H1 (cell line): ENCODE measurements around the gene A3GALT2. TPM values are rescaled to one million over a fixed set of nuclear protein-coding genes. Genes with fewer than 3 reads are reported as not detected.

ENCODE experiments used
- CTCF ChIA-PET: fragments of 300-600 bp; sonication (Branson Sonifier 250); formaldehyde crosslinking; loops from one replicate; lab custom pipeline; 2021; ENCODE audit not compliant: partially characterized antibody; lab: Charles Lee
- POLR2A ChIA-PET: fragments of 300-600 bp; sonication (Branson Sonifier 250); formaldehyde crosslinking; loops from one replicate; lab custom pipeline; 2021; ENCODE audit warnings: inconsistent platforms; ENCODE audit not compliant: partially characterized antibody; lab: Charles Lee
- DNase-seq, 2 experiments: peaks; one replicate each; pipeline versions ENCODE4 v3.0.0 to v3.0.0-alpha.2; 2010 to 2022; ENCODE audit warnings: low spot score in 2 of 2, low read depth in 1 of 2, mixed read lengths in 1 of 2
- FAIRE-seq: peaks from 2 replicates; lab custom pipeline; 2011; peaks lifted over from hg19 to GRCh38; lab: Jason Lieb, UNC
- H2AFZ ChIP-seq: 2 replicates; pipeline ENCODE4 v1.8.1; 2012; ENCODE audit warnings: low read length, inconsistent platforms
- H2AK5ac ChIP-seq: 2 replicates; pipeline ENCODE4 v1.6.1; 2013; ENCODE audit warnings: low read depth, low read length
- H2BK120ac ChIP-seq: replicated peaks from 2 replicates; pipeline ENCODE3; 2013; ENCODE audit warnings: low read depth, low read length, inconsistent platforms
- H2BK12ac ChIP-seq: 2 replicates; pipeline ENCODE4 v1.6.1; 2013; ENCODE audit warnings: low read depth, low read length
- H2BK15ac ChIP-seq: 2 replicates; pipeline ENCODE4 v1.6.1; 2013; ENCODE audit warnings: low read length
- H2BK20ac ChIP-seq: 2 replicates; pipeline ENCODE4 v1.6.1; 2013; ENCODE audit warnings: low read length
- H2BK5ac ChIP-seq: 2 replicates; pipeline ENCODE4 v1.6.1; 2013; ENCODE audit warnings: low read depth, low read length
- H3K14ac ChIP-seq: 2 replicates; pipeline ENCODE4 v1.6.1; 2013; ENCODE audit warnings: inconsistent platforms; ENCODE audit not compliant: insufficient read length
- H3K18ac ChIP-seq: 2 replicates; pipeline ENCODE4 v1.6.1; 2013; ENCODE audit warnings: low read length; ENCODE audit errors: extremely low read depth
- H3K23ac ChIP-seq: 2 replicates; pipeline ENCODE4 v1.6.1; 2013; ENCODE audit warnings: inconsistent platforms; ENCODE audit not compliant: insufficient read length
- H3K23me2 ChIP-seq: 2 replicates; pipeline ENCODE4 v1.6.1; 2013; ENCODE audit warnings: low read depth, low read length
- H3K27ac ChIP-seq: 2 replicates; pipeline ENCODE4 v1.6.1; 2011; ENCODE audit warnings: low read depth, low read length, inconsistent platforms
- H3K27me3 ChIP-seq, 4 experiments: replicated peaks in 1 of 4; 1 replicate in 1 of 4; 2 replicates in 3 of 4; pipeline versions ENCODE4 v1.6.1 to v1.8.1; 2011 to 2013; ENCODE audit warnings: low read length in 3 of 4, mild to moderate bottlenecking in 3 of 4, inconsistent platforms in 2 of 4, mixed read lengths in 2 of 4, moderate library complexity in 1 of 4; ENCODE audit not compliant: control insufficient read depth in 3 of 4, insufficient read depth in 3 of 4; ENCODE audit errors: extremely low read depth in 1 of 4
- H3K36me3 ChIP-seq, 4 experiments: 2 replicates each; pipeline versions ENCODE4 v1.6.1 to v1.8.1; 2011 to 2013; ENCODE audit warnings: mild to moderate bottlenecking in 4 of 4, low read length in 3 of 4, moderate library complexity in 2 of 4, control low read depth in 1 of 4, inconsistent platforms in 1 of 4; ENCODE audit not compliant: insufficient read depth in 4 of 4, control insufficient read depth in 2 of 4
- H3K4ac ChIP-seq: replicated peaks from 2 replicates; pipeline ENCODE3; 2013; ENCODE audit warnings: low read length, low read depth, mixed read lengths, inconsistent platforms; ENCODE audit not compliant: insufficient read length
- H3K4me1 ChIP-seq, 4 experiments: replicated peaks in 1 of 4; 1 replicate in 1 of 4; 2 replicates in 3 of 4; pipeline versions ENCODE4 v1.6.1 to v1.8.1; 2011 to 2013; ENCODE audit warnings: low read length in 3 of 4, inconsistent platforms in 2 of 4, mixed read lengths in 1 of 4; ENCODE audit not compliant: insufficient read depth in 4 of 4, control insufficient read depth in 3 of 4
- H3K4me2 ChIP-seq, 2 experiments: 2 replicates each; pipeline versions ENCODE4 v1.6.1 to v1.8.1; 2011 to 2013; ENCODE audit warnings: low read depth in 2 of 2, low read length in 2 of 2, control low read depth in 1 of 2, inconsistent platforms in 1 of 2, mild to moderate bottlenecking in 1 of 2; ENCODE audit not compliant: insufficient read depth in 1 of 2
- H3K4me3 ChIP-seq, 4 experiments: fragments of 200-600, 300-600 bp in 1 of 4; sonication (generic), shearing (Covaris generic), sonication (Bioruptor Twin) in 1 of 4; 2 replicates each; pipeline versions ENCODE4 v1.5.1 to v1.8.1; 2011 to 2016; ENCODE audit warnings: low read length in 4 of 4, low read depth in 3 of 4, control low read depth in 2 of 4, inconsistent platforms in 2 of 4, mild to moderate bottlenecking in 2 of 4, mixed read lengths in 1 of 4, moderate library complexity in 1 of 4; ENCODE audit not compliant: insufficient read depth in 2 of 4; ENCODE audit errors: extremely low read depth in 1 of 4
- H3K56ac ChIP-seq: replicated peaks from 2 replicates; pipeline ENCODE3; 2013; ENCODE audit warnings: low read depth, mild to moderate bottlenecking, mixed read lengths, low read length, inconsistent platforms; ENCODE audit not compliant: insufficient read length
- H3K79me1 ChIP-seq: 2 replicates; pipeline ENCODE4 v1.6.1; 2013; ENCODE audit warnings: low read depth, low read length, control low read depth
- H3K79me2 ChIP-seq, 2 experiments: 2 replicates each; pipeline versions ENCODE4 v1.6.1 to v1.8.1; 2012 to 2013; ENCODE audit warnings: low read length in 2 of 2, mild to moderate bottlenecking in 2 of 2, inconsistent platforms in 1 of 2; ENCODE audit not compliant: insufficient read depth in 2 of 2, control insufficient read depth in 1 of 2
- H3K9ac ChIP-seq, 4 experiments: replicated peaks in 1 of 4; 1 replicate in 1 of 4; 2 replicates in 3 of 4; pipeline versions ENCODE4 v1.6.1 to v1.8.1; 2011 to 2013; ENCODE audit warnings: low read depth in 3 of 4, low read length in 3 of 4, control low read depth in 2 of 4, mild to moderate bottlenecking in 2 of 4, moderate library complexity in 2 of 4, inconsistent platforms in 1 of 4; ENCODE audit errors: extremely low read depth in 1 of 4
- H3K9me3 ChIP-seq, 2 experiments: 2 replicates each; pipeline versions ENCODE4 v1.6.1 to v1.8.1; 2012 to 2013; ENCODE audit warnings: mild to moderate bottlenecking in 2 of 2, moderate library complexity in 2 of 2, control low read depth in 1 of 2, inconsistent platforms in 1 of 2, low read depth in 1 of 2, low read length in 1 of 2, mixed read lengths in 1 of 2; ENCODE audit not compliant: insufficient read depth in 2 of 2
- H4K20me1 ChIP-seq, 2 experiments: replicated peaks in 1 of 2; 2 replicates each; pipeline versions ENCODE3 to v1.8.1; 2011 to 2013; ENCODE audit warnings: inconsistent platforms in 2 of 2, low read length in 2 of 2, mild to moderate bottlenecking in 1 of 2; ENCODE audit not compliant: insufficient read depth in 2 of 2, control insufficient read depth in 1 of 2
- H4K5ac ChIP-seq: 2 replicates; pipeline ENCODE4 v1.6.1; 2013; ENCODE audit warnings: low read length, low read depth, mixed read lengths, inconsistent platforms; ENCODE audit not compliant: insufficient read length
- H4K8ac ChIP-seq: 2 replicates; pipeline ENCODE4 v1.8.0; 2013; ENCODE audit warnings: mild to moderate bottlenecking, moderate library complexity, low read length, inconsistent platforms; ENCODE audit not compliant: insufficient read depth; ENCODE audit errors: extremely low read depth
- H4K91ac ChIP-seq: replicated peaks from 2 replicates; pipeline ENCODE3; 2013; ENCODE audit warnings: low read length, mixed read lengths, inconsistent platforms; ENCODE audit not compliant: insufficient read length
- CHD1 ChIP-seq: IDR thresholded peaks from 2 replicates; pipeline ENCODE4 v1.6.1; 2012; ENCODE audit warnings: low read depth, low read length, improper control_type of control experiment
- EZH2 ChIP-seq: fragments of 200-600 bp; sonication (generic); IDR thresholded peaks from 2 replicates; pipeline ENCODE4 v1.7.1; 2012; ENCODE audit warnings: low read depth, mild to moderate bottlenecking, moderate library complexity, low read length, inconsistent platforms; ENCODE audit not compliant: severe bottlenecking
- NANOG ChIP-seq: IDR thresholded peaks from 2 replicates; pipeline ENCODE4 v1.6.1; 2011; ENCODE audit warnings: low read length, low read depth, mild to moderate bottlenecking, inconsistent platforms; ENCODE audit not compliant: insufficient read depth, poor library complexity, severe bottlenecking
- SP2 ChIP-seq: IDR thresholded peaks from 2 replicates; pipeline ENCODE4 v1.6.1; 2012; ENCODE audit warnings: mild to moderate bottlenecking, low read length, inconsistent platforms
- SRF ChIP-seq: IDR thresholded peaks from 2 replicates; pipeline ENCODE4 v1.6.1; 2011; ENCODE audit warnings: mild to moderate bottlenecking, low read depth, low read length, moderate library complexity
- WGBS, 2 experiments: shearing (Covaris generic) in 1 of 2; methylation state at CpG; one replicate each; pipeline versions ENCODE4 v1.1.6 to v1.1.7; 2013 to 2015; ENCODE audit warnings: low lambda C conversion rate in 2 of 2, mixed read lengths in 2 of 2, inconsistent platforms in 1 of 2, low coverage in 1 of 2, missing lambda C conversion rate in 1 of 2; ENCODE audit not compliant: insufficient replicate concordance in 2 of 2, insufficient coverage in 1 of 2, insufficient read length in 1 of 2; ENCODE audit errors: extremely low coverage in 1 of 2, missing lambda C conversion rate in 1 of 2; 5-methylcytosine and 5-hydroxymethylcytosine counted together
- polyA plus RNA-seq, 7 experiments: library from polyadenylated mRNA; depleted of rRNA in 3 of 7; stranded (reverse) in 5 of 7; unstranded in 2 of 7; fragments of >200 nt in 5 of 7; fragments of 200-250 nt in 2 of 7; gene quantifications; 1 replicate in 5 of 7; 2 replicates in 1 of 7; 4 replicates in 1 of 7; pipeline versions ENCODE4 v1.2.1 to v1.2.3, GENCODE V29; 2011 to 2013; ENCODE audit warnings: missing spikeins in 2 of 7, mixed read lengths in 2 of 7
- total RNA-seq: library from RNA; stranded (reverse); fragmentation: NEBNext Ultra II Directional; extraction: Animal tissue kit (Norgen Biotek cat#: 25700); gene quantifications from 2 replicates; pipeline ENCODE4 v1.2.1, GENCODE V29; 2021

A3GALT2 gene
- total and polyA plus RNA-seq, 2 of the 8 experiments (the other 6 are each of a cell fraction or from before 2014, with no cell fraction given) = not detected

GRCh38 chr1:33358114-33358794, 37.4 kb upstream of the A3GALT2 start:
- peaks cover 0 to 3% of the 10 kb centered on the region in 2 experiments; a peak in 1 of 4 replicates for H3K9me3 ChIP-seq
- H2BK5ac ChIP-seq = no peak overlapping the region
- no peak overlapping the region for H3K14ac ChIP-seq
- no peak overlapping the region for H3K23ac ChIP-seq
- no peak overlapping the region for H3K18ac ChIP-seq
- peaks cover 2% of the 10 kb centered on the region; the same call in 1 of the 2 replicates for H3K23me2 ChIP-seq
- H2BK12ac ChIP-seq = no peak overlapping the region
- no peak overlapping the region for H4K5ac ChIP-seq
- DNase-seq (no peak), FAIRE-seq (no peak)
- H4K8ac ChIP-seq = no peak overlapping the region
- H3K4me2 ChIP-seq = no peak overlapping the region
- H3K9ac ChIP-seq = no peak overlapping the region
- H3K4me1 ChIP-seq = peaks cover 3 to 16% (median 10%) of the 10 kb centered on the region in 4 experiments; a peak in 6 of 7 replicates
- no peak overlapping the region for H2BK120ac ChIP-seq
- no peaks in the 10 kb centered on the region for H3K36me3 ChIP-seq
- POLR2A ChIA-PET = interaction anchor here (1.0 kb wide), 1 partner anchor 8 kb away, joined by 3 read pairs; no protein-coding TSS in a partner anchor
- no peaks in the 10 kb centered on the region for H3K79me1 ChIP-seq
- no peak overlapping the region for H4K91ac ChIP-seq
- no peak overlapping the region for H2BK20ac ChIP-seq
- no peaks in the 10 kb centered on the region for H3K79me2 ChIP-seq
- H3K4me3 ChIP-seq = no peak overlapping the region
- CTCF ChIA-PET = interaction anchor here (0.9 to 1.4 kb wide), 4 partner anchors 8 to 59 kb away, joined by 3 to 4 read pairs (median 3); no protein-coding TSS in a partner anchor
- H3K56ac ChIP-seq = no peak overlapping the region
- TF ChIP-seq SRF = no peak
- no peak for TF ChIP-seq SP2
- TF ChIP-seq EZH2 = no peak
- no peak for TF ChIP-seq NANOG
- TF ChIP-seq CHD1 = no peak
- H2BK15ac ChIP-seq = no peak overlapping the region
- WGBS, 2 experiments = 79% methylated on average over 4 of the region's 4 CpGs; no CpG with 5 or more reads in 1 of the 2 experiments
- no peak overlapping the region for H2AFZ ChIP-seq
- H3K27ac ChIP-seq = no peak overlapping the region
- no peaks in the 10 kb centered on the region for H4K20me1 ChIP-seq
- no peak overlapping the region for H3K4ac ChIP-seq
- H3K27me3 ChIP-seq = peaks cover 7 to 30% (median 26%) of the 10 kb centered on the region in 4 experiments
- no peak overlapping the region for H2AK5ac ChIP-seq
